ENCODE data around the gene KCTD2. TPM values are rescaled to one million over a fixed set of nuclear protein-coding genes. Genes with fewer than 3 reads are reported as not detected.

KCTD2 gene
- total and polyA plus RNA-seq, 2 of the 13 experiments (the other 11 are each of a cell fraction or from before 2014, with no cell fraction given) = 28.3 to 32.6 TPM

- TF ChIP-seq ZNF761 (CRISPR knock-in tag; conservative IDR thresholded peaks at IDR 0.05) = no peak; the same call in 1 of the 2 replicates
- no peak for TF ChIP-seq ONECUT2 (CRISPR knock-in tag; IDR thresholded peaks at IDR 0.05)
- TF ChIP-seq ZNF768 (CRISPR knock-in tag; IDR thresholded peaks at IDR 0.05) = peak; percentile 78; the same call in 1 of the 2 replicates
- 0 out of 2 replicates have a peak, but pooled peaks have one; percentile 55 for TF ChIP-seq ZNF354B (CRISPR knock-in tag; IDR thresholded peaks at IDR 0.05)
- peak; percentile 63 for TF ChIP-seq CHD2 (IDR thresholded peaks at IDR 0.05; ENCODE audit: low read depth, low read length)
- TF ChIP-seq ZBTB26 (CRISPR knock-in tag; IDR thresholded peaks at IDR 0.05; ENCODE audit: borderline replicate concordance) = no peak; the same call in 1 of the 2 replicates
- TF ChIP-seq NFE2L2 (IDR thresholded peaks at IDR 0.05; ENCODE audit: low read length) = no peak
- TF ChIP-seq ZNF24 (IDR thresholded peaks at IDR 0.05) = no peak
- TF ChIP-seq IKZF5 (CRISPR knock-in tag; IDR thresholded peaks at IDR 0.05) = peak; percentile 92
- peak; percentile 79; the same call in 2 of the 3 replicates for TF ChIP-seq MXI1 (IDR thresholded peaks at IDR 0.05; ENCODE audit: borderline replicate concordance, low read depth, low read length)
- peak; percentile 92 for TF ChIP-seq GATAD1 (CRISPR knock-in tag; IDR thresholded peaks at IDR 0.05)
- 0 out of 2 replicates have a peak, but pooled peaks have one; percentile 92 for TF ChIP-seq THAP7 (CRISPR knock-in tag; IDR thresholded peaks at IDR 0.05)
- TF ChIP-seq ATRX (CRISPR knock-in tag; IDR thresholded peaks at IDR 0.05; ENCODE audit: borderline replicate concordance) = 0 out of 2 replicates have a peak, but pooled peaks have one; percentile 57
- peak; percentile 92; the same call in 1 of the 2 replicates for TF ChIP-seq ZNF44 (CRISPR knock-in tag; IDR thresholded peaks at IDR 0.05)
- peak; percentile 87; the same call in 1 of the 2 replicates for TF ChIP-seq CREBL2 (CRISPR knock-in tag; IDR thresholded peaks at IDR 0.05; ENCODE audit: borderline replicate concordance)
- no peak for TF ChIP-seq PLSCR1 (CRISPR knock-in tag; IDR thresholded peaks at IDR 0.05; ENCODE audit: borderline replicate concordance)
- peak; percentile 95 for TF ChIP-seq SP4 (CRISPR knock-in tag; IDR thresholded peaks at IDR 0.05)
- TF ChIP-seq ZSCAN29 (CRISPR knock-in tag; conservative IDR thresholded peaks at IDR 0.05) = peak; percentile 56; the same call in 1 of the 2 replicates
- TF ChIP-seq CENPX (CRISPR knock-in tag; IDR thresholded peaks at IDR 0.05) = no peak
- TF ChIP-seq ZNF253 (CRISPR knock-in tag; IDR thresholded peaks at IDR 0.05; ENCODE audit: borderline replicate concordance) = no peak
- peak; percentile 89; the same call in 1 of the 2 replicates for TF ChIP-seq ATF7-NPFF (CRISPR knock-in tag; IDR thresholded peaks at IDR 0.05; ENCODE audit: low read depth)
- peak; percentile 72; the same call in 1 of the 2 replicates for TF ChIP-seq ZNF558 (CRISPR knock-in tag; IDR thresholded peaks at IDR 0.05; ENCODE audit: borderline replicate concordance)
- TF ChIP-seq HDAC1 (CRISPR knock-in tag; IDR thresholded peaks at IDR 0.05) = peak; percentile 91
- peak; percentile 23; the same call in 1 of the 2 replicates for TF ChIP-seq HNF4G (IDR thresholded peaks at IDR 0.05; ENCODE audit: borderline replicate concordance, low read depth, low read length)
- TF ChIP-seq HNF4G (CRISPR knock-in tag; IDR thresholded peaks at IDR 0.05; ENCODE audit: borderline replicate concordance, low read depth) = peak; percentile 21
- TF ChIP-seq ZNF605 (CRISPR knock-in tag; IDR thresholded peaks at IDR 0.05) = peak; percentile 83
Measured at GRCh38 chr17:75046407-75047289, at the start of gene KCTD2, which contains the start of gene ATP5PD (continued).

Data from HepG2 (cell line).